ENCODE results near the gene SRRM2.

DNA sequence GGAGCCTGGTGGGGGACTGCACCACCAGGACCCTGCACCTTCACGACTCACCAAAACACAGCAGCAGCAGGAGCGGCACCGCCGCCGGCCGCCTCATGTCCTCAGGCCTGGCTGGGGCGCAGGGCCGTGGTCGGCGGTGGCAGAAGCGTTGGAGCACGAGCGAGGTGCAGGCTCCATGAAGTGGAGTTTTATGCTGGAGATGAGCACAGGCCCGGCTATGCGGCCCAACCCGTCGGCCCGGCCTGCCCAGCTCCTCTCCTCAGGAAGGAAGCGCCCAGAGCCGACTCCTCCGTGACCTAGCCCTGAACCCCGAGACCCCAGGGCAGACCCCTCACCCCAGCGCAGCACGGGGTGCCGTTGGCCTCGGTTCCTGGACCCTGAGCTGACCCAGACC is 32.4 kb upstream of the SRRM2 start, which contains the start of gene PRSS27:
- TF ChIP-seq, protein P1, sequence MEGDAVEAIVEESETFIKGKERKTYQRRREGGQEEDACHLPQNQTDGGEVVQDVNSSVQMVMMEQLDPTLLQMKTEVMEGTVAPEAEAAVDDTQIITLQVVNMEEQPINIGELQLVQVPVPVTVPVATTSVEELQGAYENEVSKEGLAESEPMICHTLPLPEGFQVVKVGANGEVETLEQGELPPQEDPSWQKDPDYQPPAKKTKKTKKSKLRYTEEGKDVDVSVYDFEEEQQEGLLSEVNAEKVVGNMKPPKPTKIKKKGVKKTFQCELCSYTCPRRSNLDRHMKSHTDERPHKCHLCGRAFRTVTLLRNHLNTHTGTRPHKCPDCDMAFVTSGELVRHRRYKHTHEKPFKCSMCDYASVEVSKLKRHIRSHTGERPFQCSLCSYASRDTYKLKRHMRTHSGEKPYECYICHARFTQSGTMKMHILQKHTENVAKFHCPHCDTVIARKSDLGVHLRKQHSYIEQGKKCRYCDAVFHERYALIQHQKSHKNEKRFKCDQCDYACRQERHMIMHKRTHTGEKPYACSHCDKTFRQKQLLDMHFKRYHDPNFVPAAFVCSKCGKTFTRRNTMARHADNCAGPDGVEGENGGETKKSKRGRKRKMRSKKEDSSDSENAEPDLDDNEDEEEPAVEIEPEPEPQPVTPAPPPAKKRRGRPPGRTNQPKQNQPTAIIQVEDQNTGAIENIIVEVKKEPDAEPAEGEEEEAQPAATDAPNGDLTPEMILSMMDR (conservative IDR thresholded peaks at IDR 0.05 in 1 of 2, IDR thresholded peaks at IDR 0.05 in 1 of 2; ENCODE audit: extremely low read depth in 1 of 2, insufficient read depth in 1 of 2, low read depth in 1 of 2, low read length in 2 of 2), result no peak
- no peak for TF ChIP-seq EZH2 (IDR thresholded peaks at IDR 0.05; ENCODE audit: borderline replicate concordance, low read length)

All from mammary epithelial cell (primary cell).